GM19455 (cell line): ENCODE measurements around the gene SSMEM1.
"Not testable (repeated sequence)": the region's sequence is repeated elsewhere in the genome, so short reads cannot be mapped to it uniquely, and the experiment has no call there.

Experiments used
- ATAC-seq: cut with Tn5 transposase; IDR thresholded peaks from one replicate; pipeline ENCODE4 v1.9.1; 2021; ENCODE audit not compliant: unreplicated experiment

Gene SSMEM1

DNA sequence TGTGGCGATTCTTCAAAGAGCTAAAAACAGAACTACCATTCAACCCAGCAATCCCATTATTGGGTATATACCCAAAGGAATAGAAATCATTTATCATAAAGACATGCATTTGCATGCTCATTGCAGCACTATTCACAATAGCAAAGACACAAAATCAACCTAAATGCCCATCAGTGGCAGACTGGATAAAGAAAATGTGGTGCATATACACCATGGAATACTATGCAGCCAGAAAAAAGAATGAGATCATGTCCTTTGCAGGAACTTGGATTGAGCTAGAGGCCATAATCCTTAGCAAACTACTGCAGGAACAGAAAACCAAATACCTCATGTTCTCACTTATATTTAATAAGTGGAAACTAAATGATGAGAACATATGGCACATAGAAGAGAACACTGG is 38.8 kb downstream of the SSMEM1 start:
- ATAC-seq: not testable (repeated sequence)

DNA sequence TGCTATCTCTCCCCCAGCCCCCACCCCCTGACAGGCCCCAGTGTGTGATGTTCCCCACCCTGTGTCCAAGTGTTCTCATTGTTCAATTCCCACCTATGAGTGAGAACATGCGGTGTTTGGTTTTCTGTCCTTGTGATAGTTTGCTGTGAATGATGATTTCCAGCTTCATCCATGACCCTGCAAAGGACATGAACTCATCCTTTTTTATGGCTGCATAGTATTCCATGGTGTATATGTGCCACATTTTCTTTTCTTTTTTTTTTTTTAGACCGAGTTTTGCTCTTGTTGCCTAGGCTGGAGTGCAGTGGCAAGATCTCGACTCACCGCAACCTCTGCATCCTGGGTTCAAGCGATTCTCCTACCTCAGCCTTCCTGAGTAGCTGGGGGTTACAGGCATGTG is 41.2 kb downstream of the SSMEM1 start:
- not testable (repeated sequence) for ATAC-seq

DNA sequence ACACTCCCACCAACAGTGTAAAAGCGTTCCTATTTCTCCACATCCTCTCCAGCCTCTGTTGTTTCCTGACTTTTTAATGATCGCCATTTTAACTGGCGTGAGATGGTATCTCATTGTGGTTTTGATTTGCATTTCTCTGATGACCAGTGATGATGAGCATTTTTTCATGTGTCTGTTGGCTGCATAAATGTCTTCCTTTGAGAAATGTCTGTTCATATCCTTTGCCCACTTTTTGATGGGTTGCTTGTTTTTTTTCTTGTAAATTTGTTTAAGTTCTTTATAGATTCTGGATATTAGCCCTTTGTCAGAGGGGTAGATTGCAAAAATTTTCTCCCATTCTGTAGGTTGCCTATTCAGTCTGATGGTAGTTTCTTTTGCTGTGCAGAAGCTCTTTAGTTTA is 42.0 kb downstream of the SSMEM1 start:
- not testable (repeated sequence) for ATAC-seq

DNA sequence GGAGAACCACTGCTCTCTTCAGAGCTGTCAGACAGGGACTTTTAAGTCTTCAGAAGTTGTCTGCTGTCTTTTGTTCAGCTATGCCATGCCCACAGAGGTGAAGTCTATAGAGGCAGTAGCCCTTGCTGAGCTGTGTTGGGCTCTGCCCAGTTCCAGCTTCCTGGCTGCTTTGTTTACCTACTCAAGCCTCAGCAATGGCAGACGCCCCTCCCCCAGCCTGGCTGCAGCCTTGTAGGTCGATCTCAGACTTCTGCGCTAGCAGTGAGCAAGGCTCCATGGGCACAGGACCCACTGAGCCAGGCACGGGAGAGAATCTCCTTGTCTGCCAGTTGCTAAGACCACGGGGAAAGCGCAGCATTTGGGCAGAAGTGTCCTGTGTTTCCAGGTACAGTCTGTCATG is 46.9 kb downstream of the SSMEM1 start:
- ATAC-seq: no peak

DNA sequence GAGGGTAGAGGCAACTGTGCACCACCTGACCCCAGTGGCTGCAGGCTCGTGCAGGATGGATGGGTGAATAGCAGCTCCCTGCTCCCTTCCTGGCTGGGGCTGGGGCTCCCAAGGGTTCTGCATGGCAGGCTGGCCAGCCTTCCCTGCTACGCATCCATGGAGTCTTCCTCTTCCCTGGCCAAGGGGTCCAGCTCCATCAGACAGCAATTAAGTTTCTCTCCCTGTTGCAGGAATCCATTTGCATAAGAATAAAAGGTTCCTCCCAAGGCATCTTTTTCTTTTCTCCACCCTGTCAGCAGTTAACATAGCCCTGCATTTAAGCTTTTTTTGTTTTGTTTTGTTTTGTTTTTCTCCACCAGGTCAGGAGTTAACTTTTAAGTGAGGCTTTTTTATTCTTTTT is 49.0 kb downstream of the SSMEM1 start:
- no peak for ATAC-seq

DNA sequence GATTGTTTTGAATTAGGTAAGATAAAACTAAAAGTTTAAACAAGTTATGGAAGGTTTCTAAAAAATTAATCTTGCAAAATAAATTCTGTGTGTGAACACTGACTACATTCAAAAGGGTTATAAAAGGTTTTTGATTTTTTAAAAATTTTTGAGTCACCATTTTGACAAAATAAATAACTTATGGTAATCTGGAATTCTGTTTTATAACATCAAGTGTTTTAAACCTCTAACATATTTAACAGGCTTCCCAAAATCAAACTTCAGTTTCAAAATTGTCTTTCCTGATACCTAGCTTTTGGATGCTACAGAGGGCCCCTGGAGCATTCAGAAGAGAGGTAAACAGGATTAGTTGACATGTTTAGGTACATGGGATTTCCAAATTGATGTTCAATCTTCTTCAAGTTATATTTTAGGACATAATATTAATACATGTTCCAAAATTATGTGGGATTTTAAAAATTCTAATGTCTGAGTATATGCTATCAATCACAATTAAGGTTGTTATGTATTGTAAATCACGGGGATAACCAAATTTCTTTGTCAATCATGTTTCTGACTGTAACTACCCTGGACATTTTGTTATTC is 50.9 kb downstream of the SSMEM1 start:
- no peak for ATAC-seq

DNA sequence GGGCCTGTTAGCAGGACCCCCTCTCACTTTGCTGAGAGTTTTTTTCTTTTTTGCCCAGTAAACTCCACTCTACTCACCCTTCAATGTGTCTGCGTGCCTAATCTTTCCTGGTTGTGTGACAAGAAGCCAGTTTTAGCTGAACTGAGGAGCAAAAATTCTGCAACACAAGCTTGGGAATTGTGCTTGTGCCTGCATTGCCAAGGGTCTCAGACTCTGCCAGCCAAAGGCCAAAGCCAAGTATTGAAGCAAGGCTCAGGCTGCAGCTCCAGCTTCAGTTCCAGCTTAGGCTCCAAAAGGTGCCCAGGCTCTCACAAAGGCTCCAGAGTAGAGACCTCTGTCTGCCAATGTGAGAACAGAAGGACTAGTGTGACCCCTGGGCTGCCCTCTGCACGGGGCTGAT is 54.8 kb downstream of the SSMEM1 start:
- ATAC-seq: no peak

DNA sequence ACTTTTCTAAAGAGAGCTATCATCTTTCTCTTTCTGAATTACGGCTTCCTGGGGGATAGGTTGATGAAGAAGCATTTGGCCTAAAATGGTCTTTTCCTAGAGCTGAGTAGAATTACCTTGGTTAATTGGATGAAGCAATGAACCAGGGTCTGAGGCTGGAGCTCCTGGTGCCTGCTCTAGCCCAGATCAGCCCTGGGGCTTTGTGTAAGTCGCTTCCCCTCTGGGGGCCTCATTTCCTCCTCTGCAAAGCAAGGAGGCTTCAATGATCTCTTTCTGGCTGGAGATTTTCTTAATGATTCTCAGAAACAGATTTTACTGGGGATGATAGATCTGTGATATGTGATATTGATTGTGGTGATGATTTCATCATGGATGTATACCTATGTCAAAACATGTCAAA is 55.5 kb downstream of the SSMEM1 start:
- no peak for ATAC-seq
